Activated naive CD4-positive, alpha-beta T cell treated with Interleukin-2 at 50 U/mL for 16 hours (primary cell): ENCODE results near the gene EFCAB6.

Source experiments
- DNase-seq: peaks from one replicate; pipeline ENCODE4 v3.0.0-alpha.2; 2020

Gene EFCAB6

GRCh38 chr22:43845981-43846380 is 33.9 kb upstream of the EFCAB6 start:
- no peak for DNase-seq

GRCh38 chr22:43844560-43845545 is 32.7 kb upstream of the EFCAB6 start:
- DNase-seq = no peak

GRCh38 chr22:43843783-43844530 is 31.9 kb upstream of the EFCAB6 start:
- no peak for DNase-seq

- DNase-seq = no peak
Measured at GRCh38 chr22:43841742-43842141, 29.6 kb upstream of the EFCAB6 start.

GRCh38 chr22:43840851-43841250 is 28.7 kb upstream of the EFCAB6 start:
- no peak for DNase-seq

- no peak for DNase-seq
Measured at GRCh38 chr22:43840431-43840830, 28.3 kb upstream of the EFCAB6 start.

GRCh38 chr22:43839781-43840180 is 27.7 kb upstream of the EFCAB6 start:
- no peak for DNase-seq

- no peak for DNase-seq
Measured at GRCh38 chr22:43838571-43839307, 26.6 kb upstream of the EFCAB6 start.

GRCh38 chr22:43838161-43838560 is 26.1 kb upstream of the EFCAB6 start:
- no peak for DNase-seq

GRCh38 chr22:43837666-43838065 is 25.6 kb upstream of the EFCAB6 start:
- DNase-seq = no peak

GRCh38 chr22:43835736-43836135 is 23.6 kb upstream of the EFCAB6 start:
- DNase-seq = no peak

GRCh38 chr22:43835166-43835565 is 23.1 kb upstream of the EFCAB6 start:
- DNase-seq = no peak

GRCh38 chr22:43833286-43834240 is 21.5 kb upstream of the EFCAB6 start:
- DNase-seq = no peak

- DNase-seq = no peak
Measured at GRCh38 chr22:43832393-43833265, 20.5 kb upstream of the EFCAB6 start.

GRCh38 chr22:43831561-43832392 is 19.7 kb upstream of the EFCAB6 start:
- no peak for DNase-seq

GRCh38 chr22:43830931-43831560 is 18.9 kb upstream of the EFCAB6 start:
- DNase-seq = no peak

GRCh38 chr22:43829904-43830851 is 18.1 kb upstream of the EFCAB6 start:
- no peak for DNase-seq
